Activated T-cell treated with anti-CD3 and anti-CD28 coated beads for 4 hours (primary cell): ENCODE results near the gene SRBD1.

Experiments
- DNase-seq: peaks from one replicate; pipeline ENCODE4 v3.0.0-alpha.2; 2020

The SRBD1 gene

GRCh38 chr2:45631319-45631718 lies 20.3 kb upstream of the SRBD1 start:
- no peak for DNase-seq

- DNase-seq, result no peak
These were observed 18.9 kb upstream of the SRBD1 start for GRCh38 chr2:45629971-45630370.

- DNase-seq, result no peak
These were observed 16.8 kb upstream of the SRBD1 start for GRCh38 chr2:45627911-45628310.

DNA sequence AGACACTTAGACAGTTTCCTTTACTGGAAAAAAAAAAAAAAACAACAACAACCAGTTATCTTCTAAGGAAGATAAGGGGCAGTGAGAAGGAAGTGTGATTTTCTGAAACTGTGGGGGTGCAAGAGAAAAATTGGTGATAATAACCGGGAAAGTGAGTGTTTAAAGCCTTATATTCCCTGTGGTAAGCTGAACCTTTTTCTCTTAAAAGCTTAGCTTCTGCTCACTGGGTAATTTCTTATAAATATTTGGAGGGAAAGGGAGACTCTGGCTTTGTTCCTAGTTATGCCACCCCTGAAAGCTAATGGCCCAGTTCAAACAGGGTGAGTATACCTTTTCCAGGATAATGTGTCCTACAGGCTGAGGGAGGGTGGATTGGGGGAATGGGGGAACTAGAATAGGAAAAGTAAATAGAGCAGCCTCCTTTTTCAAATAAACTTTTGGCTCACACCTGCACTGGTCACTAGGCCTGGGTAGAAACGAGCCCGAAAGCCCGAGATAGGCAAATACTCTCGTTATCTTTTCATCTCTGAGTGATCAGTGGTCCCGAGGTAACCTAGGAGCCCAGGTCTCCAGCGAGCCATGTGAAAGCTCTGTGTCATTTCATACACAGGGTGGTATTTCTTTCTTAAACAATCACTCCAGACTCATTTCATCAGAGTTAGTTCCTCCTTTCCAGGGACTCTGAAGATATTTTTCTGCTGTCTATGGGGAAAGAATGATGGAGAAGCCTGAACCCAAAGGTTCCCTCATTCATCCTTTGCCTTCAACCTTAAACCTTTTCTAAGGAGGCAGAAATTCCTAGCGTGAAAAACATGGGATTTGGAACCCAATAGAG lies 15.5 kb upstream of the SRBD1 start:
- DNase-seq, result no peak

DNA sequence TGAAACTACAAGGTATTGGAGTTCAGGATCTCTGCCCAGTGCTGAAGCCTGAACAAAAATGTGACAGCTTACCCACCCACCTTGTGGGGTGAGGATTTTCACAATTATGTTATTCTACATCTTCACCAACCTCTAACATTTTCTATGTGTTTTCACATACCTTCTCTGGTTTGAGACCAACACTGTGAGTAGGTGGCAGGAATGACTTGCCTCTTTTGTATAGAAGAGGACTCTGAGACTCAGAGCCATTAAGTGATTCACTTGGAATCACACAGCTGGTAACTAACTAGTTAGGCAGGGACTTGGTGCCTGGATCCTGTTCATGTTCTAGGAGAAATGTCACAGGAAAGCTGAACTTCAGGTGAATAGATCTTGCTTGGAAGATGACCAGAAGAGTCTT lies 14.8 kb upstream of the SRBD1 start:
- DNase-seq, result no peak

GRCh38 chr2:45623098-45623497 lies 12.0 kb upstream of the SRBD1 start:
- no peak for DNase-seq

GRCh38 chr2:45622336-45623075 lies 11.4 kb upstream of the SRBD1 start:
- DNase-seq, result no peak

- no peak for DNase-seq
These were observed 6.4 kb upstream of the SRBD1 start for GRCh38 chr2:45617496-45617895.

- DNase-seq, result no peak
These were observed 5.8 kb upstream of the SRBD1 start for GRCh38 chr2:45616658-45617411.

GRCh38 chr2:45614871-45615415 lies 3.9 kb upstream of the SRBD1 start:
- no peak for DNase-seq

DNA sequence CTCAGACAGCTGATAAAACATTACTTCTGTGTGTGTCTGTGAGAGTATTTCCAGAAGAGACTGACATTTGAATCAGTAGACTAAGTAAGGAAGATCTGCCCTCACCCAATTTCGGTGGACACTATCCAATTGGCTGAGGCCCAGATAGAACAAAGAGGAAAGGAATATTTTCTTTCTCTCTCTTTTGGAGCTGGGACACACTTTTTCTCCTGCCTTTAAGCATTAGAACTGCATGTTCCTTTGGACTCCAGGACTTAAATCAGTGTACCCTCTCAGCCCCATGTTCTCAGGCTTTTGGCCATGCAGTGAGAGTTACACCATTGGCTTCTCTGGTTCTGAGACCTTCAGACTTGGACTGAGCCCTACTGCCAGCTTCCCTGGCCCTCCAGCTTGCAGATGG lies 3.3 kb upstream of the SRBD1 start:
- DNase-seq, result no peak

GRCh38 chr2:45612731-45613130 lies 1.7 kb upstream of the SRBD1 start:
- DNase-seq, result no peak

DNA sequence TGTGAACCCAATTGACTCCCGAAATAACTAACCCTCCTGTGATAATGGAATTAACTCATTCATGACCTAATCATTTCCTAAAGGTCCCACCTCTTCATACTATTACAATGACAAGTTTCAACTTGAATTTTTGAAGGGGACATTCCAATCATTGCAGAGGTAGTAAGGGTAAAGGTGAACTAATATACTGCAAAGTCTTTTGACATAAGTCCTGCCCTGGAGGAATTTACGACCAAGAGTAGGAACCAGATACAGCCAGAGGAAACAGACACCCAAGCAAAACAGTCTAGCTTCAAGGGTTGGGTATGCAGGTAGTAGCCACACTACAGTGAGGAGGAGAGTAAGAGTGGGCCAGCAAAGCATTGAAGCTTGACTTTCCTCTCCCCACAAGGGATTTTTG lies 1.2 kb upstream of the SRBD1 start:
- DNase-seq, result no peak

DNA sequence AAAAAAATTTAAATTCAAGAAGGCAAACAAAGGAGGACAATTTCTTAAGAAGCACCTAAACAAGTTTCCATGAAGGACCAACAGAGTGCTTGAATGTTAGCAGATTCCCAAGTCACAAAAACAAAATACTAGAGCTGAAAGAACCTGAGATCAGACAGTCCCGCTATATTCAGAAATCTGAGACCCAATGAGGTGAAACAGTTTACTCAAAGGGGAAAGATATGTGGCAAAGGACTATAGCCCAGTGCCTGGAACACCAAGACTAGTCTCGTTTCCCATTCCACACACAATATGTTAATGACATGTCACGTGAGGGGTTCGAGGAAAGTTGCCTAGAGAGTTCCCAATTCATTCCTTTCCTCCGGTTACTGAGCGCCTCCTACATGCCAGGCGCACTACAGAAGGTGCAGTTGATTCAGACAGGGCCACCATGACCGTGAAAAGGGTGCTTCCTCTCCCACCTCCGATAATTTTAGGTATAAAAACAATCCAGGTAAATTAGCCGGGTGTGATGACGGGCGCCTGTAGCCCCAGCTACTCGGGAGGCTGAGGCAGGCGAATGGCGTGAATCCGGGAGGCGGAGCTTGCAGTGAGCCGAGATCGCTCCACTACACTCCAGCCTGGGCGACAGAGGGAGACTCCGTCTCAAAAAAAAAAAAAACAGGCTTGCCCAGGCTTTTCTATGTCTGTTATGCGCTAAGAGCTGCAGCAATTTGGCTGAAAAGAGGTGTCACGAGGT lies 617 bp downstream of the SRBD1 start:
- DNase-seq, result peak; percentile 9

DNA sequence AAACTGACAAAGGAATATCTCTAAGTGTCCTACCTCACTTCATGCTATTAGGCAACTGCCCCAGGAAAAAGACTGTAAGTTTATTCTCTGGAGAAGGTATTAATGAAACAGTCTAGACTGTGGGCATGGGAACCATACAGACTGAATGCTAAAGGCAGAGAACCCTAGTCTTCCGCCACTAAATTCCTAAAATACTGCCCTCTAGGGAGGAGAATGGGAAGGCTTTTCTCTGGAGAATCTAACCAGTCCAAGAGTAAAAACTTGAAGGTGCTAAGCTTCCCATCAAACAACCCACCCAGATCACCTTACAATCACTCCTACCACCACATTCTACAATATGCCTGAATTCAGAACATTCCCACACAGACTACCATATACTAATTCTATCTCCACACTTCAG lies 3.4 kb downstream of the SRBD1 start:
- DNase-seq, result no peak

GRCh38 chr2:45606796-45607195 lies 4.3 kb downstream of the SRBD1 start:
- DNase-seq, result no peak

DNA sequence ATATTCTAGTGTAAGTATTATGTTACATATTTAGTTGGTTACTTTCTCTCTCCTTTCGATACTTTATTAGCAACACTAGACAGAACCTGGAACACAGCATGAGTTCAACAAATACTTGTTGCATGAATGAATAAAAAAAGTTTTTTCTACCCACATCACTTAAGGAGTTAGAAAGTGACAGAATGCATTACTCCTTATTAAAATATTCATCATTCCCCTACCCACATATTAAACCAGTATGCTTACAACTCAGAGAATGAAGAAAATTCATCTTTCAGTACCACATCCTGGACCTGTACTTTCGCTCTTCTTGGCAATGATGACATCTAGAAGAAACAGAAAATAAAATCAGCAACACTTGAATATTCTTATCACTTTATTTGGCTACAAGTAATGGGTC lies 6.0 kb downstream of the SRBD1 start:
- no peak for DNase-seq

DNA sequence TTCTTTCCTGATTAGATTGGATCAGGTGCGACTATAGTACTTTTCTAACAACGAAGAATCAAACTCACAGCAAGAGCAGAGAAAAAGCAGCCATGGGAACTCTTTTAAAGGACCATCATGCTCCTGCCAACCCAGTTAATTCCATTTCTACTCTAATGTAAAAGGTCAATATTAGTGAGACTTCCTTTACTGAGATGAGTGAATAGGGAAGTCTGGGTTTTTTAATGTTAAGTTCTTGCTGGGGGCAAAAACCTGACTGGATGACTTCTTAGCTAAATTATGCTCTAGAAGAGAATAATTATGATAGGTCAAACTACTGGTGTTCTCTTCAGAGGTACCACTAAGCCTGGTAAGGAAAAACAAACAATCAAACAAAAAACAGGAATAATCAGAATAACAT lies 8.4 kb downstream of the SRBD1 start:
- no peak for DNase-seq

DNA sequence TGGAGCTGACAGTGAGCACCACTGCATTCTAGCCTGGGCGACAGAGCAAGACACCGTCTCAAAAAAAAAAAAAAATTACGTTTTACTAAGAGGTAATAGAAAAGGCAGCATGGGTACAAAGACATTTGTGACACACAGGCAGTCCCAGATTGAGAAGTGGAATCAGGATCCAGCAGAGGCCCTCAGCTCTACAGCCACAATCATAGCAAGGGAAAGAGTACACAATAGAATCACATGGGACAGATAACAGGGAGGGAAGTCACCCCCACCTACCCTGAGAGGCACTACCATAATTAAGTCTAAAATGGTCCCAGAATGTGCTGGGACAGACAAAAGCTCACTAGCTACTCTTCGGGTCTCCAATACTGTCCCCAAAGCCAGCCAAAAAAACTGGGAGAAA lies 12.5 kb downstream of the SRBD1 start:
- no peak for DNase-seq

GRCh38 chr2:45596761-45597160 lies 14.3 kb downstream of the SRBD1 start:
- no peak for DNase-seq

DNA sequence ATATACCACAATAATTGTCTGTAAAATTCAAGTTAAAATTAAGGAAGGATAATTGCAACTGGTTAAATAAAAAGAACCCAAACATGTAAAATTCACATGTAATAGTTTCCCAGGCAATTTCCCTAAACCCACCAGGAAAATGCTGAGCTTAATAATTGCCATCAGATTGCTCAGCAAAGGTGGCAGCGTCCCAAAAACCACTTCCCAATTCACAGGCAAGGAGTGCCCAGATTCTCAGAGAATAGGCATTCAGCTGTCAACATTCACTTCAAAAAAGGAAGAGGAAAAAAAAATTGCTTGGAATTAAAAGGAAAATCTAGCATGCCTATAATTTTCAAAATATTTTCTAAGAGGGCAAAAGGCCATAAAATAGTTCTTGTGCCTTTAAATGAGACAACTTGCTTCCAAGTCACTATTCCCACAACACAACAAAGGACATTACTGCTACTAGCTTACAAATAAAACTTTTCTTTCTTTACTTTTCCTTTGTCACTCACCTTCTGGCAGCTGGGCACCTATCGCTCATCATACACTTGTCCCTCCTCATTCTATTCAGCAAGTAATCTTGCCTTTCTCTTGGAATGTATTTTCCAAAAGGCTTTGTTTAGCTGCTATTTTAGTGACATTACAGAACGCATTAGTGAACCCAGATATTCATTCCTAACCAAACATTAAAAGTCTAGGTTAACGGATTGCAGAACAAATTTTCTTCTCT lies 15.2 kb downstream of the SRBD1 start:
- no peak for DNase-seq

DNA sequence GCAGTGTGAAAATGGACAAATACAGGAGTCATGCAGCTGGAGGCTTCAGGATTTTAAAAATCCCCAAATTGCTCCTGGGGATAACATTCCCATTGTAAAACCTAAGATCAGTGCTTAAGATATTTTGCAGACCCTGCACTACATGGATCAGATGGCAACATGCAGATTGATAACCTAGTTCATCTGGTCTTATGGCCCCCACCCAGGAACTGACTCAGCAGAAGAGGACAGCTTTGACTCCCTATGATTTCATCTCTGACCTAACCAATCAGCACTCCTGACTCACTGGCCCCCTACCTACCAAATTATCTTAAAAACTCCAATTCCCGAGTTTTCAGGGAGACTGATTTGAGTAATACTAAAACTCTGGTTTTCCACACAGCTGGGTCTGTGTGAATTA lies 20.0 kb downstream of the SRBD1 start:
- DNase-seq, result no peak
